Neural progenitor cell (in vitro differentiated cells): ENCODE data around the gene CLP1. TPM values are rescaled to one million over a fixed set of nuclear protein-coding genes. Genes with fewer than 3 reads are reported as not detected.
A peak's percentile ranks its signal among the peaks of the same experiment; 100 is the strongest.

Experiments
- DNase-seq: peaks from one replicate; pipeline ENCODE4 v3.0.0-alpha.2; 2016; ENCODE audit warnings: low spot score
- H2AFZ ChIP-seq: fragments of 200-600 bp; sonication (generic); replicated peaks from 2 replicates; pipeline ENCODE4 v1.6.1; 2016; ENCODE audit warnings: antibody characterized with exemption
- H3F3A ChIP-seq: fragments of 200-600 bp; sonication (generic); 2 replicates; pipeline ENCODE4 v1.6.1; 2016; ENCODE audit warnings: antibody characterized with exemption, low read depth
- H3K27ac ChIP-seq: fragments of 200-600 bp; sonication (generic); 2 replicates; pipeline ENCODE4 v1.5.1; 2016; ENCODE audit warnings: mild to moderate bottlenecking
- H3K27me3 ChIP-seq: fragments of 200-600 bp; sonication (generic); 2 replicates; pipeline ENCODE4 v1.6.1; 2016; ENCODE audit warnings: mild to moderate bottlenecking, moderate library complexity
- H3K36me3 ChIP-seq: fragments of 200-600 bp; sonication (generic); 2 replicates; pipeline ENCODE4 v1.5.1; 2016
- H3K4me1 ChIP-seq: fragments of 200-600 bp; sonication (generic); 2 replicates; pipeline ENCODE4 v1.6.1; 2016; ENCODE audit warnings: mixed run types
- H3K4me2 ChIP-seq: fragments of 200-600 bp; sonication (generic); 2 replicates; pipeline ENCODE4 v1.6.1; 2016
- H3K4me3 ChIP-seq: fragments of 200-600 bp; sonication (generic); 2 replicates; pipeline ENCODE4 v1.5.1; 2016
- H3K79me2 ChIP-seq: fragments of 200-600 bp; sonication (generic); 2 replicates; pipeline ENCODE4 v1.6.1; 2016; ENCODE audit warnings: low read depth
- H3K9ac ChIP-seq: fragments of 200-600 bp; sonication (generic); 2 replicates; pipeline ENCODE4 v1.6.1; 2016
- H3K9me3 ChIP-seq: fragments of 200-600 bp; sonication (generic); 2 replicates; pipeline ENCODE4 v1.5.1; 2016; ENCODE audit warnings: low read depth
- H4K20me1 ChIP-seq: fragments of 200-600 bp; sonication (generic); 2 replicates; pipeline ENCODE4 v1.6.1; 2016; ENCODE audit warnings: low read depth
- H3K27ac Mint-ChIP-seq: 3 replicates; pipeline ENCODE4 v1.8.0; 2021; ENCODE audit warnings: mixed read lengths
- H3K27me3 Mint-ChIP-seq: 2 replicates; pipeline ENCODE4 v1.8.0; 2022; ENCODE audit warnings: low read depth, mild to moderate bottlenecking, inconsistent platforms, moderate library complexity, mixed read lengths; ENCODE audit not compliant: insufficient read depth
- H3K36me3 Mint-ChIP-seq: 3 replicates; pipeline ENCODE4 v1.8.0; 2021; ENCODE audit warnings: mixed read lengths
- H3K4me1 Mint-ChIP-seq: 3 replicates; pipeline ENCODE4 v1.8.0; 2021; ENCODE audit warnings: mixed read lengths
- H3K4me3 Mint-ChIP-seq: 3 replicates; pipeline ENCODE4 v1.8.0; 2021; ENCODE audit warnings: mild to moderate bottlenecking, moderate library complexity, mixed read lengths
- H3K9me3 Mint-ChIP-seq: 3 replicates; pipeline ENCODE4 v1.8.0; 2020; ENCODE audit warnings: mixed read lengths
- CTCF ChIP-seq: fragments of 200-600 bp; sonication (generic); IDR thresholded peaks from 2 replicates; pipeline ENCODE4 v1.5.1; 2017; ENCODE audit warnings: antibody characterized with exemption, mild to moderate bottlenecking
- EZH2 ChIP-seq: fragments of 200-600 bp; sonication (generic); IDR thresholded peaks from 2 replicates; pipeline ENCODE4 v1.6.1; 2017; ENCODE audit warnings: antibody characterized with exemption, mild to moderate bottlenecking, moderate library complexity
- EZH2phosphoT487 ChIP-seq: fragments of 200-600 bp; sonication (generic); IDR thresholded peaks from 2 replicates; pipeline ENCODE4 v1.6.1; 2017; ENCODE audit warnings: antibody characterized with exemption
- total RNA-seq: library from RNA; depleted of rRNA; stranded (reverse); fragments of >200 nt; gene quantifications from 2 replicates; pipeline ENCODE4 v1.2.3, GENCODE V29; 2015; ENCODE audit warnings: low replicate concordance

The CLP1 gene
- total RNA-seq, 1 donor from 2014 or later = 18.0 TPM

- H3K27me3 ChIP-seq = no peaks in the 10 kb centered on the region
- no peaks in the 10 kb centered on the region for H3K9me3 Mint-ChIP-seq
- H3K4me1 Mint-ChIP-seq = peaks cover 21% of the 10 kb centered on the region
- DNase-seq = peak; percentile 99
- H3K4me3 ChIP-seq = peak within 1 kb of the TSS; percentile 81
- no peak for TF ChIP-seq EZH2
- TF ChIP-seq CTCF = peak; percentile 58
- H2AFZ ChIP-seq = peak within 1 kb of the TSS; percentile 95
- peak within 1 kb of the TSS; percentile 99 for H3K9ac ChIP-seq
- peaks cover 11% of the 10 kb centered on the region for H3K4me1 ChIP-seq
- no peaks in the 10 kb centered on the region for H3K9me3 ChIP-seq
- peak within 1 kb of the TSS; percentile 100 for H3K27ac Mint-ChIP-seq
- peaks cover 15% of the 10 kb centered on the region for H3K27me3 Mint-ChIP-seq
- no peaks in the 10 kb centered on the region for H3K36me3 ChIP-seq
- H3K79me2 ChIP-seq = peaks cover 46% of the 10 kb centered on the region
- peak within 1 kb of the TSS; percentile 97 for H3K4me2 ChIP-seq
- H3K36me3 Mint-ChIP-seq = peaks cover 7% of the 10 kb centered on the region
- H3F3A ChIP-seq = peaks cover 24% of the 10 kb centered on the region
- peaks cover 12% of the 10 kb centered on the region for H4K20me1 ChIP-seq
- peak within 1 kb of the TSS; percentile 95 for H3K4me3 Mint-ChIP-seq
- peak within 1 kb of the TSS; percentile 99 for H3K27ac ChIP-seq
Observed at GRCh38 chr11:57667736-57668433, 10.3 kb downstream of the CLP1 start, which contains the start of gene ZDHHC5. ZDHHC5 (plus strand) TSS chr11:57668114; CDS start chr11:57673091, 4,977 bp downstream.

GRCh38 chr11:57668434-57668782 is 10.8 kb downstream of the CLP1 start:
- H3K9me3 Mint-ChIP-seq = no peaks in the 10 kb centered on the region
- TF ChIP-seq CTCF (no peak), EZH2 (no peak), EZH2phosphoT487 (no peak)
- Histone ChIP-seq H3K27ac (peak overlapping the region; percentile 99), H3K79me2 (peaks cover 51% of the 10 kb centered on the region), H3K27me3 (no peaks in the 10 kb centered on the region), H2AFZ (peak overlapping the region; percentile 38), H4K20me1 (peaks cover 14% of the 10 kb centered on the region), H3K4me1 (peaks cover 11% of the 10 kb centered on the region), H3K4me2 (peak overlapping the region; percentile 92), H3K9me3 (no peaks in the 10 kb centered on the region), H3K9ac (peak overlapping the region; percentile 99), H3K4me3 (peak overlapping the region; percentile 81), H3K36me3 (no peaks in the 10 kb centered on the region), H3F3A (peaks cover 24% of the 10 kb centered on the region)
- peak overlapping the region; percentile 94 for H3K27ac Mint-ChIP-seq
- peaks cover 15% of the 10 kb centered on the region for H3K27me3 Mint-ChIP-seq
- no peak for DNase-seq
- peaks cover 21% of the 10 kb centered on the region for H3K4me1 Mint-ChIP-seq
- peak overlapping the region; percentile 95 for H3K4me3 Mint-ChIP-seq
- H3K36me3 Mint-ChIP-seq = peaks cover 11% of the 10 kb centered on the region

- Histone ChIP-seq H3K4me2 (no peak overlapping the region), H3K4me3 (no peak overlapping the region), H3K27me3 (no peaks in the 10 kb centered on the region), H2AFZ (no peak overlapping the region), H3K36me3 (peaks cover 9% of the 10 kb centered on the region), H3K9me3 (no peaks in the 10 kb centered on the region), H3K27ac (no peak overlapping the region), H3K4me1 (peaks cover 2% of the 10 kb centered on the region), H4K20me1 (peaks cover 8% of the 10 kb centered on the region), H3F3A (peaks cover 4% of the 10 kb centered on the region), H3K79me2 (peaks cover 84% of the 10 kb centered on the region), H3K9ac (no peak overlapping the region)
- no peak overlapping the region for H3K27ac Mint-ChIP-seq
- peaks cover 26% of the 10 kb centered on the region for H3K36me3 Mint-ChIP-seq
- no peak for DNase-seq
- no peak for TF ChIP-seq EZH2
- TF ChIP-seq EZH2phosphoT487 = no peak
- TF ChIP-seq CTCF = no peak
- peaks cover 5% of the 10 kb centered on the region for H3K4me1 Mint-ChIP-seq
- no peak overlapping the region for H3K4me3 Mint-ChIP-seq
- no peaks in the 10 kb centered on the region for H3K9me3 Mint-ChIP-seq
- peaks cover 2% of the 10 kb centered on the region for H3K27me3 Mint-ChIP-seq
Observed at GRCh38 chr11:57674251-57674650, 16.7 kb downstream of the CLP1 start.
